ENCODE results near the gene SH3BP4.

Gene SH3BP4

GRCh38 chr2:235095569-235095968 lies 143.8 kb downstream of the SH3BP4 start:
- no peak for DNase-seq

- DNase-seq: no peak
These were observed 144.6 kb downstream of the SH3BP4 start for GRCh38 chr2:235096447-235096846.

GRCh38 chr2:235097196-235097595 lies 145.4 kb downstream of the SH3BP4 start:
- no peak for DNase-seq

GRCh38 chr2:235098269-235098668 lies 146.5 kb downstream of the SH3BP4 start:
- no peak for DNase-seq

GRCh38 chr2:235098736-235099494 lies 147.1 kb downstream of the SH3BP4 start:
- DNase-seq: no peak

GRCh38 chr2:235102896-235103295 lies 151.1 kb downstream of the SH3BP4 start:
- no peak for DNase-seq
